AG04449 (cell line): ENCODE data around the gene WDR7.

Experiments
- CTCF ChIA-PET: fragments of 350-600 bp; formaldehyde crosslinking; extraction: SDS; loops from one replicate; lab custom pipeline; 2021; ENCODE audit warnings: antibody characterized with exemption; lab: Yijun Ruan, JAX
- POLR2A ChIA-PET: fragments of 400-600, 350-600 bp; formaldehyde crosslinking; extraction: SDS; loops from one replicate; lab custom pipeline; 2020; ENCODE audit warnings: antibody characterized with exemption, inconsistent platforms; lab: Yijun Ruan, JAX
- DNase-seq: peaks from one replicate; pipeline ENCODE4 v3.0.0-alpha.2; 2010; ENCODE audit warnings: low read depth, low spot score
- H3K4me3 ChIP-seq: 2 replicates; pipeline ENCODE4 v1.5.1; 2011; ENCODE audit warnings: low read depth, mild to moderate bottlenecking, control low read depth, low read length
- CTCF ChIP-seq: IDR thresholded peaks from one replicate; pipeline ENCODE4 v1.5.1; 2011; ENCODE audit warnings: mild to moderate bottlenecking, moderate library complexity, low read length, control low read depth, inconsistent platforms; ENCODE audit not compliant: insufficient read depth; ENCODE audit errors: missing control alignments

Gene WDR7

GRCh38 chr18:56650944-56651770 is at the start of gene WDR7:
Gene WDR7, plus strand, starts transcription at chr18:56651359. Its CDS starts 21,157 bp downstream, at chr18:56672516.
- ChIA-PET POLR2A (interaction anchor here (1.2 kb wide), 1 partner anchor 9 kb away, joined by 5 read pairs; no protein-coding TSS in a partner anchor), CTCF (interaction anchor here (1.1 to 2.1 kb wide), 6 partner anchors 9 to 13 kb away, joined by 4 to 13 read pairs (median 5); no protein-coding TSS in a partner anchor)
- TF ChIP-seq CTCF = no peak
- H3K4me3 ChIP-seq = peak within 1 kb of the TSS; percentile 95
- peak; percentile 92 for DNase-seq

GRCh38 chr18:56606618-56607017 is 44.5 kb upstream of the WDR7 start:
- ChIA-PET POLR2A (no interaction called here), CTCF (interaction anchor here (1.0 to 1.6 kb wide), 2 partner anchors 31 to 32 kb away, joined by 3 read pairs; partner anchors contain the start of gene TXNL1)
- no peak for DNase-seq
- TF ChIP-seq CTCF = no peak
- H3K4me3 ChIP-seq = no peak overlapping the region

- H3K4me3 ChIP-seq = no peak overlapping the region
- no peak for TF ChIP-seq CTCF
- DNase-seq = no peak
- CTCF ChIA-PET = interaction anchor here (1.4 kb wide), 1 partner anchor 10 kb away, joined by 4 read pairs; no protein-coding TSS in a partner anchor
- POLR2A ChIA-PET = no interaction called here
Measured at GRCh38 chr18:56615738-56616520, 35.2 kb upstream of the WDR7 start.

GRCh38 chr18:56627991-56628390 is 23.2 kb upstream of the WDR7 start:
- no peak overlapping the region for H3K4me3 ChIP-seq
- CTCF ChIA-PET = interaction anchor here (1.3 kb wide), 1 partner anchor 18 kb away, joined by 3 read pairs; no protein-coding TSS in a partner anchor
- no peak for DNase-seq
- no peak for TF ChIP-seq CTCF
- POLR2A ChIA-PET = no interaction called here

GRCh38 chr18:56632070-56633022 is 18.8 kb upstream of the WDR7 start:
- ChIA-PET CTCF (interaction anchor here (1.1 kb wide), 1 partner anchor 13 kb away, joined by 3 read pairs; no protein-coding TSS in a partner anchor), POLR2A (no interaction called here)
- TF ChIP-seq CTCF = no peak
- no peak for DNase-seq
- H3K4me3 ChIP-seq = no peak overlapping the region
